GM21360 (cell line): ENCODE data around the gene TTC6.

Experiments
- ATAC-seq: cut with Tn5 transposase; IDR thresholded peaks from one replicate; pipeline ENCODE4 v1.9.1; 2021; ENCODE audit warnings: mild to moderate bottlenecking, moderate library complexity; ENCODE audit not compliant: unreplicated experiment

The TTC6 gene

DNA sequence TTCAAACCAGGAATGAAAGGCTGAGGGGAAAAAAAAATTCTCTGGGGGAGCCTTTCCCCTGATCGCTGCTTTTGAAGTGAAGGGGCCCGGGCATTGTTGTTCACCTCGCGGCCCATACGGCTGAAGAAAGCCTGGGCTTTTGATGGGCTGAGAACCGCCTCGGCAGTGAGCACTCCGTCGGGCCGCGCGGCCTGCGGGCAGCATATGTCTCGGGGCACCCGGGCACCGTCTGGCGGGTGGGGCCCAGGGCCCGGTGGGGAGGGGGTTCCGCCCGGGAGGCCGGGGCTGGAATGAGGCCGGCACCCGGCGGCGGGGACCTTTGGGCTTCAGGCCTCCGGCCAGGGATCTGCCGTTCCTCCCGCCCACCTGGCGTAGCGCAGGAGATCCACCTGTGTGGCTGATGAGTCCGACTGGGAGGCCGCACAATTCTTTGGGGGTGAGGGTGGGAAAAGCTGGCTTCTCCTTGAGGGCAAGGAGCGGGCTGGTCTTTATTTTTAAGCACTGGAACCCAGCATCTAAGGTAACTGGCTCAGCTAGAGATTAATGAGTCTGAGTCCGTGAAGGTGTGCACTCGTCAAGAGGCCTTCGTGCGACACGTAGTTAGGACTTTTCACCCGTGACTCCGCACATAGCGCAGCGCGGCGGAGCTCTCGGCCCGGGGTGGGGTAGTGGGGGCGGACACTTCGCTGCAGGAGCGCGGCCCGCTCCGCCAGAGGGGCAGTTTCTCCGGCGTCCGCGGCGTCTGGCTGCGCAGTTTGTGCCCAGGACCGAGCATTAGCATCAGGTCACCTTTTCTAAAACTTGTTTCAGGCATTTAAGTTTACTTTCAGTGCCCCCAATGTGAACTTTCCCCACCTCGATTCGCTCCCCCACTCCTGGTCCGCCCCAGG, 11.0 kb upstream of the TTC6 start:
- ATAC-seq = no peak

DNA sequence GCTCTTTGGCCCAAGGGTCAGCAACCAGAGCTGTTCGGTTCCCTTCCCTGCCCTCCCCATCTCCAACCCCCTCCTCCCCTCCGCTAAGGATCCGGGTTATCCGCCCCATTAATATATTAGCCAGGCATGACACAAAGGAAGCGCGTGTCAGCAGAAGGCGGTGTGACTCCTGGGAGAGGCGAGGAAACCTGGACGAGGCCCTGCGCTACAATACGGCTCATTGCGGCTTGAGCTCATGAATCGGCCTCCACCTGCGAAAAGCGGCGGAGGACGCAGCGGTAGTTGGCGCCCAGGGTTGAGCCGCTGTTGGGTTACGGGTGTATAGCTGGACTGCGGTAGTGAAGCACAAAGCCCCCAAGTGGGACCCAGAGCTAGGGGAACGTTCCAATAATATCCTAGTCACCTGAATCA, 10.3 kb upstream of the TTC6 start:
- no peak for ATAC-seq

DNA sequence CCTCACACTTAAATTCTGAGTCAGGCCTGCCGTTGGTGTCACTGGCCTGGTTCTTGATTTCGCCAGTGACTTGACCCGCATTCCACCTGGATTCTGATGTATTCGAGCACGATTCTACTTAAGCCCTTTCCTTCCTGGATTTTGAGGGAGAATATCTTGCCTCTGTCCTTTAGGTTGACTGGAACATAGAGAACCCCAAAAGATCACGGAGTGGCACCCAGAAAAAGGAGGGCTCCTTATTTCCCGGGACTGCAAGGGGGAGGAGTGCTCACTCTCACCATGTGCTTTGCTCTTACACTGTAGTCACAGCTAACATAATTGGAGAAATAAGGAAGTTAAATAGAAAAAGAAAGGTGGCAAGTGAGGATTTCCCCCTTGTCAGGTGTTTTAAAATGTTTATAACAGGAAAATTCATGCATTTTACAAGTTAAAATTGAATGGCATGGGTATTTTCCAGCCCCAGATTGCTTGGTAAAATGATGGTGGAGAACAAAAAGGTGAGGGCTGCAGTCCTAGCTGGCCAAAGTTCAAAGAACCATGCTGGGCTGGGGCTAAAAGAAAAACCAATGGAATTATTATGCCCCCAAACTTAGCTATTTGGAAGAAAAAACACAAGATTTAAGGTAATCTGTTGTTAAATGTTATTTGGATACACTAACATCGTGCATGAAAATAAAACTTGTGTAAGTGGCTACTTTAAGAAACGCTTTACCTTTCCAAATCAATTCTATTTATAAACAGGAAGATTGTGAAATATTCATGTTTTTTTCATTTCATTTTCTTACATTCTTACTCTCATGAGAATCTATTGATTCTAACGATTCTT, 9.2 kb upstream of the TTC6 start:
- ATAC-seq = no peak

DNA sequence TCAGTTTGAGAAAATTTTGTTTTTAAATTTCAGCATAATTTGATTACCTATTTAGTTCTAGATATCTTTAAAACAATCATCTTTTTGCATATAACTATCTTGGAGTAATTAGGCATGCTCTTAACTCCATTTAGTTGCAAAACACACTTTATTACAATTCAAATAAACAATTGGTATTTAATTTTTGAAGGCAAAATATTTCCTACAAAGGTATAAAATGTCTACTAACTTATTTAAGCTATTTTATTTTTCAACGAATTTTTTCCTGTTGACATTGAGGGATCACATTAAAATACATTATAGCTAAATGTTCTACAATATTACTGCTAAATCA, 8.7 kb upstream of the TTC6 start:
- no peak for ATAC-seq

DNA sequence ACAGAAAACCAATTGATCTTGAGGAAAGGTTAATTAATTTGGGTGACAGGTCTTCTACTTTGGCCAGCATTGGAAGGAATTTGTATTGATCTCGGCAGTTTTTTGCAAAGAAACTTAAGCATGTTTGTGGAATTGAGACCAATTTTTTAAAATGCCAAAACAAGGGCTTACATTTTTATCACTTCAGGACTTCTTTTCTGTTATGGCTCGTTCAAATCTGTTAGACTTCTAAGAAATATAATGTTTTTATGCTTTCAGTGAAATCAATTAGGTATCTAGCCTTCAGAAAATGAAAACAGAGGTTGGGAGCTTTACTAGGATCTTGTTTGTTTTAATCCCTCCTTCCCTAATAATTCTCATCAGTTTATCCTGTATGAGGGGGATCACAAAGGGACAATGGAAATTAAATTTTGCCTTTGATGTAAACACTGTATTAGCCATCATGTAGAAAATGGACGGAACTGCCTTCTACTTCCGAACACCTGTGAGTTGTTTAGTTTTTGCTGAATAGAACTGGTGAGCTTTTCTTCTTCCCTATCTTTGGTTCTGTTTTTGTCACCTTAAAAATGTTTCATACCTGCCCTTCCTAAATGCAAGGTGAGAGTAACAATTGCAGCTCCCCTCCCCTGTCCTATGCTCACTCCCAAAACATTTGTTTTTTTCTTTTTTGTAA, 8.2 kb upstream of the TTC6 start:
- ATAC-seq = no peak

DNA sequence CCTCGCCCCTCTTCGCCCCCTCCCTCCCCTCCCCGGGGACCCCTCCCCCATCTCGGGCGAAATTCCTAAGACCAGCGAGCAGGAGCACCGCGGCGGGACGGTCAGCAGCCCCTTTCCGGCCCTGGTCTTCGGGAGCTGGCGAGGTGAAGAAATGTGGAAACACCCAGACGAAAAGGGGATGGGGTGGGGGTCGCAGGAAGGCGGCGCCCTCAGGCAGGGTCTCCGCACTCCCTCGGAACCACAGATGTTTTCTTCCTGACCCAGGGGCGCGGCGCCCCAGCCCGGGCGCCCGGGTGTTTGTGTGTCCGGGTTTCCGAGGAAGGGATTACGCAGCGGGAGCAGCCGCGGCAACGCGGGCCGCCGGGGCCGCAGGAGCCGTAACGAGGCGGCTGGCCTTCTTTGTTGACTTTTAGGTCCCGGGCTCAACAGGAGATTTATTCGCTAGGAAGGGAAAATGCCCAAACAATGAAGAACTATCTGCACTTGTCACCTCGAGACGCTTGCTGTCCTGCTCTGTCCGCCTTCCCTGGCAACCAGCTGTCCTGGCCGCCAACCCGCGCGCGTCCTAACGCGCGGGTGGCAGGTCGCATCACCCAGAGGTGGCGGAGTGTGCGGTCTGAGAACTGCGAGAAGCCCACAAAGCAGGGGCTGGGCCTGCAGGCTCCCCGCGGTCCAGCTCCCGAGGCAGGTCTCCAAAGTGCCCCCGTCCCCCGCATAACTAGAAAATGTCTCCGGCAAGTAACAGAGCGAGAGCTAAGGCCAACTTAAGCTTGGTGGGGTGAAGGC, 7.4 kb upstream of the TTC6 start:
- ATAC-seq = no peak

DNA sequence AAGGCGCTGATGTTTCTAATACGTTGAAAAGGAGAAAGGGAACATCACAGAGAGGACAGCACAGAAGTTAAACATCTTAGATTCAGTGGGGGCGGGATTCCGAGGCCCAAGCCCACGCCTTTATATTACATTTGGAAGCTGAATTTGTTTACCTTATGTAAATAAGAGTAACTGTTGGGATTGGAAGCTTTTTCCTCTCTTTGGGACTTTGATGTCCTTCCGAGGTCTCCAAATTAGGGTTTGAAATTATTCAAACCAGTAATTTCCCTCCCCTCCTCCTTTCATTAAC, 6.8 kb upstream of the TTC6 start:
- ATAC-seq = no peak

DNA sequence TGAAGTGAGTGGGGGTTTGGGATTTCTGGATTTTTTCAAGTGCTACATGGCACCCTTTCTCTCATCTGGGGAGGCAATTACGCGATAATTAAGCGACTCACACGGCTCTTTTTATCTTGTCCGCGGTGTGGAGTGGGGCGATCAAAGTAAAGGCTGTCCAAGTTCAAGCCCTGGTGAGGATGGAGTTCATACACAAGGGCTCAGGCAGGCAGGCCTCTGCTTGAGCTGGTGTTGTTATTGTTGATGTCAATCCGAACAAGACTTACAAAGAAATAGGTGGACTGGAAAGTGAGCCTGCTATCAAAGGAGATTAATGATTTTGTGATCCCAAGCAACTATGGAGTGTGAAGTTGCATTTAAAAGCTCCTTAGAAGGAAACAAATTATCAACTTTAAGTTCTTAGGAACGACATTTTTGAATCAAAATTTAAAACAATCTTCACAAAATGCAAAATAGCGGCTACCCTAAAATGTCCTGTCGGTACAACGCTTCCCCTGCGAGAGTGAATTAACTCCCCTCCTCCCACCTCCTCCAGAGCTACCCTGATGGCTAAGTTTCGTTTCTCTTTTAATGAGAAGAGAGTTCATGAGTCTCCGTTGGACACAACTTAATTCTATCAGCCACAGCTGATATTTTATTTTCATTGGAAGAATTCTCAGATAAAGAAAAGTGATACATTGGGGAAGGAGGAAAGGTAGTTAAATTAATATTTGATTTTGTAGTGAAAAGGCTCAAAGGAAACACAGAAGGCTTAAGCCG, 6.3 kb upstream of the TTC6 start:
- ATAC-seq = no peak

DNA sequence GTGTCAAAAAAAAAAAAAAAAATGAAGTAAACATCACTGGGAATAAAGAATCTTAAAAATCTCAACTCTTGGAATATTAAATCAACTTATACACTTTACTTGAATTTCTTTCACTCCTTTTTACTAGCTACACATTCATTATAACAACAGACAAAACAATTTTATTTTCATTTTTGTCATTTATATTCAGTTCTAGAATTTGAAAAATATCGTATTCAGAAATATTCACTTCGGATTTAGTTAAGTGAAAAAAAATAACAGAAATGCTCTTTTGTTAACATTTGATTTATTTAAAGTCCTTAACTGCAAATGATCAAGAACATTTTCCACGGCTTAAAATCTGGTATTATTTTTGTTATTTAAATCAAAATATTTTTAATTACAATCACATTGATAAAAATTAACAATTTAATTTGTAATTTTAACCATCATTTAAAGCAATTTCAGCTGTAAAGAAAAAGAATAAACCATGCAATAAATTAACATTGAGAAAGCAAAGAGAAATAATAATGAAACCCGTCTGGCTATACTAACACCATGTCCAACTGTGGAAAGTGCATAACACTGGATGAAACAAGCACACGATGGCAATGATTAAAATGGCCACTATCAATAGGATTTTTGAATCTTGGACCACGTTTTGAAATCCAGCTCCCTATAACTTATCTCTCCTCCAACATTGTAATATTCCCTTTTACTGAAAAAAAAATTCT, 5.6 kb upstream of the TTC6 start:
- no peak for ATAC-seq

DNA sequence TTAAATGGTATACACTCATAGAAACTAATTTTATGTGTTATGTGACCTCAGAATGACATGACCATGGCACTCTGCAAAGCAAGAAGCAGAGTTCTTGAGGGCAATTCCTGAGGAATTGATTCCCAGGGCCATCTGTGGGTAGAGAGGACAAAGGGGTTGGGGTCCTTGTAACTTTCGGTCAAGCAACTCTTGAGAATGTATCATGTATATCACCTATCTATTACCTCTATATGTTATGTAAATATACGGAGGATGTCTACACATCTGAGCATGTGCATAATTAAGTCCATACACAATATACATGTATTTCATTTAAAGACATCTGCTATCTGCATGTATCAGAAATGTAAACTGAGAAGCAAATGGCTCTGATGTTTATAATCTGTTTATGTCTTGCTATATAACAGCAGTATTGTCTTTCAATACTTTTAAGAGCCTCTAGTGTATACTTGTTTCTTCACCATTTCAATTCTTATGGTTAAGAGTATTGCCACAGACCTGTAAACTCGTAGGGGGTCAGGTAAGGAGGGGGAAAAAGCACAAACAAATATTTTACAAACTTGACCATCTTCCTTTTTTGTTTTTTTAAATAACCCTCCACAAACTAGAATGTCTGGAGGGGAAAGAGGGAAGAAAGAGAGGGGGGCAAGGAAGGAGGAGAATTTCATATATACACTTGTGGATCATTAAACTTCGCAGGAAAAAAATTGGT, 4.8 kb upstream of the TTC6 start:
- no peak for ATAC-seq

DNA sequence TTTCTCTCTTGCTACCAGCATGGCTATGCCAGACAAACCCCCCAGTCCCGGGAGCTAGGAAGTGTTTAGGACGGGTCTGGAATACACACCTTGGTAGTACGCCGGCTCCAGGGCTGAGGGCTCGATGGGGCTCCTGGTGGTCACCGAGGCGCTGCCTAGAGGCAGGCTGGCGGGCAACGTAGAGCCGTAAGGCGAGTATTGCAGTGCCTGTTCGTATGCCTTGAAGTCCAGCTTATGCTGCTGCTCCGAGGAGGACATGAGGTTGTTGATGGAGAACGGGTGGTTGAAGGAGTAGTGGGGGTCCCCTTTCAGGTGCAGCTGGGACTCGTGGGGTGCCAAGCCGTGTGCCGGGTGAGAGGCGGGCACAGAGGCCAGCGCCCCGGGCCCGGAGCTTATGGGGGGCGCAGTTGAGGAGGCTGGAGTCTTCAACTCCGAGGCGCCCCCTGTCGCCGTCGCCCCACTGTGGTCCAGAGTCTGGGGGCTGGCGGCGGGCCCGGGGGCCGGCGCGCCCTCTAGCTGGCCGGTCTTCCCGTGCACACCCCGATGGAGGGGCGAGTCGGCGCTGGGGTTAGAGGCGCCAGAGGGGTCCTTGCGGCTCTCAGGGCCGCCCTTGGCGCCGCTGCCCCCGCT, 4.0 kb upstream of the TTC6 start:
- ATAC-seq = no peak

DNA sequence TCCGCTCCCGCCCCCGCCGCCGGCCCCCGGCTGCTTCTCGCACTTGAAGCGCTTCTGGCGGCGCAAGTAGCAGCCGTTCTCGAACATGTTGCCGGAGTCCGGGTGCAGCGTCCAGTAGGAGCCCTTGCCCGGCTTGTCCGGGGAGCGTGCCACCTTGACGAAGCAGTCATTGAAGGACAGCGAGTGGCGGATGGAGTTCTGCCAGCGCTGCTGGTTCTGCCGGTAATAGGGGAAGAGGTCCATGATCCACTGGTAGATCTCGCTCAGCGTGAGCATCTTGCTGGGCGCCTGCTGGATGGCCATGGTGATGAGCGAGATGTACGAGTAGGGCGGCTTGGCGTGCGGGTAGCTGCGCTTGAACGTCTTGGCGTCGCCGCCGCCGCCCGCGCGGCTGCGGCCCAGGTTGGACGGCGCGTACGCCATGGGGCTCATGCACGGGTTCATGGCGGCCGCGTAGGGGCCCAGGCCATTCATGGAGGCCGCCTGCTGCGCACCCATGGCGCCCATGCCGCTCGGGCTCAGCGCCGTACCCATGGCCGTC, 3.4 kb upstream of the TTC6 start:
- no peak for ATAC-seq

DNA sequence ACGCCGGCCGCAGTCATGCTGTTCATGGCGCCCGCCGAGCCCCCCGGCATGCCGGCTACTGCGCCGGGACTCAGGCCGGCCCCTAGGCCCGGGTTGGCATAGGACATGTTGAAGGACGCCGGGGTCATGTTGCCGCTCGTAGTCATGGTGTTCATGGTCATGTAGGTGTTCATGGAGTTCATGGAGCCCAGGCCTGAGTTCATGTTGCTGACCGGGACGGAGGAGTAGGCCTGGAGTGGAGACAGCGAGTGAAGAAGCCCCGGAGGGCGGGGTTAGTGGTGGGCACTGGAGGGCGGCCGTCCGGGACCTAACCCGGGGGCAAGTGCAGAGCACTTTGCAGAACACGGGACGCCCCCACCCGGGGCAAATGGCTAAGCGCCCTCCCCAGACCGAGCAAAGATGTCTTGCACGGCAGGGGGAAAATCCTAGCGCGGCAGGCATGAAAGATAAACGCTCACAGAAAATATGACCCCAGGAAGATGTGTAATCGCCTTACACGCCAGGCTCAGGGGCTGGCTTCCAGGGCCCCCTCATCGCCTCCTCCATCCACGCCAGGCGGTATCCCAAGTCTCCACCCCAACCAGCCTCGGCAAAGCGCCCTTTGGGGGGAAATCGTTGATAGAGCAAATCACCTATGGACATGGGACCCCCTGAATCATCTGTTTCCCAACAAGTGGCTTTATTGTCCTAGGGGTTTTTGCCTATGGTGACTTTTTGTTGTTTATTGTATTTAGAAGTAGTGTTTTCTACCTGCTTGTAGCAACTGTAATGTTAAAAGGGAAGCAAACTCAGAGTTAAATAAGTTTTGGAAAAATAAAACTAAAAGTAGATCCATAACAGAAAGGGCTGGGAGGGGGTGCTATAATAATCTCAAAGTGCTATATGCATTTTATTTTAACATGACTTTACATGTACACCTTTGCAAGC, 2.7 kb upstream of the TTC6 start:
- ATAC-seq = no peak

DNA sequence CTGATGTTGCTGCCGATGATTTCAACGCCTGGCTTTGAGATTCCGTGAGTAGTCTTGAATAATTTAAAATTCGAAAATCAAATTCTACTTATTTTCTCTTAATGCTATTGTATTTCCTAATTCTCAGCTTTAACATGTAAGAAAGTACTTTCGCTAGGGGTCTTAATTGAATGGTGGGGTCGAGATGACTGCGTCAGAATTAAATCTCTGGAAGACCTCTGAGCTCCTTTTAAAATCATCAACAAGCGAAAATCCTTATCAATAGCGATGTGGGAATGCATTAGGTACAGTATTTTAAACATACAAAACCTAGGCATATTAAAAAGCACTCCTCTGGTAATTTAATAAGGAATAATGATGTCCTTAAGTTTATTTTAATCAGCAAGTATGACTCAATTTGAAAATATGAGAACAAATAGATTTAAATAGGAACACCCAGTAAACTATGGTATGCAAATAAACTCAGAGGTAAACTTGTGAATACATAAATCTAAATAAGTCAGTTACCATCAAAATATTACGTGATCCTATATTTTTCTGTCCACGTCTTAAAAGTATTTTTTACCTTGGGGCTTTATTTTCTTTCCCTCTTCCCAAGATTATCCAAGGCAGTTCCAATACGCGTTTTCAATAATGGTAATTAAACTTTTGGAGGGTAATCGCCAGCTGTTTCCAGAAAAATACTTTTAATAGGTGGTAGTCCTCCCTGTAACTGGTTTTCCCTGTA, 1.8 kb upstream of the TTC6 start:
- no peak for ATAC-seq

DNA sequence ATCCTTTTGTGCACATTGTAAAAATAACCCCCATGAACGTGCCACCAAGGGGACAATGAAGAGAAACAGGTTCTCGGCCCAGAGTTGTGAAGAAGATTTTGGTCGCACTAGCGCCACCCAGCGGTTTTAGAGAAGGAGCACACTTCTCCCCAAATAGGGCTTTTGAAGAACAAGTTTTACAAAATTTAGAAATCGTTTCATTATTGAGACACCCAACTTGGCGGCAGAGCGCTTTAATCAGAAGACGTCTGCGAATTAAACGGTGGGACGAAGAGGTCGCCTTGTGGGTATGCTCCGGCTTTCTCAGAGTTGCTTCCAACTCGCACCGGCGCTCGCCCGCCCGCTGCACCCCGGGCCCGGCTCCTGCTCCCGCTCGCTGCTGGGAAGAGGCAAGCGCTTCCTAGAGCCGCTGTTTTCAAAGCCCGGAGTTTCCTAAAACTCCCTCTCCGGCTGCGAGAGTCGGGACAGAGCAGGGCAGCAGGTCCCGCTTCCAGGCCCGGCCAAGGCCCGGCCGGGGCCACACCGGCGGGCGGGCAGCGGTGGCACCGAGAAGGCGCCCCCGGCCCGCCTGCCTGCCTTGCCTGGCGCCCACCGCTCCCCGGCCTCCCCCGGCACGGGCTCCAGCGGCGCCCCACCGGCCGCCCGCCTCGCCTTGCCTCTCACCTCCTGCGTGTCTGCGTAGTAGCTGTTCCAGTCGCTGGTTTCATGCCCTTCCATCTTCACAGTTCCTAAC, 1.0 kb upstream of the TTC6 start:
- ATAC-seq = no peak
